ENCODE results near the gene TRIM72. TPM values are rescaled to one million over a fixed set of nuclear protein-coding genes. Genes with fewer than 3 reads are reported as not detected.
"Not testable (repeated sequence)": the region's sequence is repeated elsewhere in the genome, so short reads cannot be mapped to it uniquely, and the experiment has no call there.

TRIM72 gene
- total and polyA plus RNA-seq, 9 donors = 0.01 to 0.11 (median 0.06) TPM; not detected in 5

DNA sequence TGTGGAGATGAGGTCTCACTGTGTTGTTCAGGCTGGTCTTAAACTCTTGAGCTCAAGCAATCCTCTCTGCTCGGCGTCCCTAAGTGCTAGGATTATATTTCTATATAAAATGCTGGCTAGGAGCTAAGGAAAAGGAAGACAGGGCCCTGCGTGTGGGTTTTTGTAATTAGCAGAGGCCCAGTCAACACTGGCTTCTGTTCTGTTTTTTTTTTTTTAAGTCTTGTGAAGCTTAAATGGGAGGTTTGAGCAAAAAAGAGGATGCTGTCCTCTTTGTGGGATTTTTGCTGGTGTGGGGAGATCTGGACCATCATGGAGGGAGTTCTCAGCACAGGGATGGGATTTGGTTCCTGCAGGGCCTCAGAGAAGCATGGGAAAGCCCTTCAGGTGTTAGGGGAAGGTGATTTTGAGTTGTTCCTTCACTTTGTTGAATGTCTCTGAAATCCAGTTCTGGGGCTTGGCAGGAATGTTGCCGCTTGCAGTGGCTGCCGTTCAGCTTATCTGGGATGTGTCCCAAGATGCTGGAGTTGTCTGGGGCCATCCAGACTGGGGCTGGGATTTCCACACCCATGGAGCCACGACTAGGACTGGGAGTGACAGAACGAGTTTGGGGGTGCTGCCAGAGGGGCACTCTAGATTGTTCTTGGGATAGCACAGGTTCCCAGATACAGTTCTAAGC, 15.6 kb upstream of the TRIM72 start:
- H3K36me3 ChIP-seq = no peaks in the 10 kb centered on the region
- H3K4me3 ChIP-seq = no peak overlapping the region
- no peak for DNase-seq
- H3K9me3 ChIP-seq = no peaks in the 10 kb centered on the region
- peaks cover 7% of the 10 kb centered on the region for H3K4me1 ChIP-seq (ENCODE audit: insufficient read depth)
- 56 to 59% (median 57%) methylated on average over 7 of the region's 7 CpGs for WGBS, 3 donors
- H3K27ac ChIP-seq = no peak overlapping the region
- no peak for TF ChIP-seq POLR2A (IDR thresholded peaks at IDR 0.05)
- no peak for TF ChIP-seq EP300 (IDR thresholded peaks at IDR 0.05)
- TF ChIP-seq, protein P1, sequence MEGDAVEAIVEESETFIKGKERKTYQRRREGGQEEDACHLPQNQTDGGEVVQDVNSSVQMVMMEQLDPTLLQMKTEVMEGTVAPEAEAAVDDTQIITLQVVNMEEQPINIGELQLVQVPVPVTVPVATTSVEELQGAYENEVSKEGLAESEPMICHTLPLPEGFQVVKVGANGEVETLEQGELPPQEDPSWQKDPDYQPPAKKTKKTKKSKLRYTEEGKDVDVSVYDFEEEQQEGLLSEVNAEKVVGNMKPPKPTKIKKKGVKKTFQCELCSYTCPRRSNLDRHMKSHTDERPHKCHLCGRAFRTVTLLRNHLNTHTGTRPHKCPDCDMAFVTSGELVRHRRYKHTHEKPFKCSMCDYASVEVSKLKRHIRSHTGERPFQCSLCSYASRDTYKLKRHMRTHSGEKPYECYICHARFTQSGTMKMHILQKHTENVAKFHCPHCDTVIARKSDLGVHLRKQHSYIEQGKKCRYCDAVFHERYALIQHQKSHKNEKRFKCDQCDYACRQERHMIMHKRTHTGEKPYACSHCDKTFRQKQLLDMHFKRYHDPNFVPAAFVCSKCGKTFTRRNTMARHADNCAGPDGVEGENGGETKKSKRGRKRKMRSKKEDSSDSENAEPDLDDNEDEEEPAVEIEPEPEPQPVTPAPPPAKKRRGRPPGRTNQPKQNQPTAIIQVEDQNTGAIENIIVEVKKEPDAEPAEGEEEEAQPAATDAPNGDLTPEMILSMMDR (IDR thresholded peaks at IDR 0.05) = no peak
- intact Hi-C loops (cut with DNase I) = loop anchor here in 1 of 4 donors (10.0 kb wide), 1 partner anchor 316 kb away; no protein-coding TSS in a partner anchor
- H3K27me3 ChIP-seq = no peaks in the 10 kb centered on the region

DNA sequence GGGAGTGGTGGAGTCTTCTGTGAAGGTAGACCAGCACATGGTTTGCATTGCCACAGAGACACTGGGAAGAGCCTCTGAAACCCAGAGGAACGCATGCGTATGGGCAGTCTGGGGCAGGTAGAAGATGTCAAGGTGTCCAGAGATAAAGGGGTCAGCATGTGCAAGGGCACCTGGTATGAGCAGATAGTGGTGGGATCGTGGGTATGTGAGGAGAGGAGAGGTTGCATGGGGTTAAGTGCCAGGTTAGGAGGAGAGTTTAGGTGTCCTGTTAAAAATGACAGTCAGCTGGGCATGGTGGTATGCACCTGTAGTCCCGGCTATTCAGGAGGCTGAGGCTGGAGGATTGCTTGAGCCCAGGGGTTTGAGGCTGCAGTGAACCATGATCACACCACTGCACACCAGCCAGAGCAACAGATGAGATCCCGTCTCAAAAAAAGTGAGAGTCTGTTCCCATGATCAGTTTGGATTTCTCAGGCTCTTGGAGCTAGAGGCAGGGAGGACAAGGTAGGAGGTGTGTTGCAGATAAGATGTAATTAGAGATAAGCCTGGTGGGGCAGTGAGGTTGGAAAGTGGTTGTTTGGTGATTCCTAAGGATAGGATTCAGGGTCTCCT, 14.4 kb upstream of the TRIM72 start:
- intact Hi-C loops (cut with DNase I) = loop anchor here in 2 of 4 donors (10.0 kb wide), 2 partner anchors 225 to 315 kb away; partner anchors contain the start of gene COX6A2 (in 1 of the 2)
- no peaks in the 10 kb centered on the region for H3K9me3 ChIP-seq
- no peak overlapping the region for H3K4me3 ChIP-seq
- DNase-seq = no peak
- no peak for TF ChIP-seq POLR2A (IDR thresholded peaks at IDR 0.05)
- TF ChIP-seq EP300 (IDR thresholded peaks at IDR 0.05) = no peak
- TF ChIP-seq, protein P1 (IDR thresholded peaks at IDR 0.05) = no peak
- no peak overlapping the region for H3K27ac ChIP-seq
- H3K4me1 ChIP-seq (ENCODE audit: insufficient read depth) = peaks cover 7% of the 10 kb centered on the region
- no peaks in the 10 kb centered on the region for H3K27me3 ChIP-seq
- H3K36me3 ChIP-seq = no peaks in the 10 kb centered on the region
- 71 to 83% (median 78%) methylated on average over 5 of the region's 5 CpGs for WGBS, 3 donors

DNA sequence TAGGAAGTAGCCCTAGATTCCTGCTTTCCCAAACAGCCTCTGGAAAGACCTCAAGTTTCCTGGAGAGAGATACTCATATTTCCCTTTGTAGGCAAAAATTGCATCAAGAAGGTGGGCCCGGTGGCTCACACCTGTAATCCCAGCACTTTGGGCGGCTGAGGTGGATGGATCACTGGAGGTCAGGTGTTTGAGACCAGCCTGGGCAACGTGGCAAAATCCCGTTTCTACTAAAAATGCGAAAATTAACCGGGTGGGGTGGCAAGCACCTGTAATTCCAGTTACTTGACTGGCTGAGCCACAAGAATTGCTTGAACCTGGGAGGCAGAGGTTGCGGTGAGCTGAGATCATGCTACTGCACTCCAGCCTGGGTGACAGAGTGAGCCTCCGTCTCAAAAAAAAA, 13.8 kb upstream of the TRIM72 start:
- H3K4me1 ChIP-seq (ENCODE audit: insufficient read depth); H3K27ac ChIP-seq; H3K4me3 ChIP-seq; H3K36me3 ChIP-seq; DNase-seq; H3K27me3 ChIP-seq; H3K9me3 ChIP-seq: not testable (repeated sequence)
- intact Hi-C loops (cut with DNase I) = loop anchor here in 1 of 4 donors (10.0 kb wide), 1 partner anchor 225 kb away; the partner anchor contains the start of gene COX6A2
- 77 to 89% (median 78%) methylated on average over 8 of the region's 8 CpGs for WGBS, 3 donors

DNA sequence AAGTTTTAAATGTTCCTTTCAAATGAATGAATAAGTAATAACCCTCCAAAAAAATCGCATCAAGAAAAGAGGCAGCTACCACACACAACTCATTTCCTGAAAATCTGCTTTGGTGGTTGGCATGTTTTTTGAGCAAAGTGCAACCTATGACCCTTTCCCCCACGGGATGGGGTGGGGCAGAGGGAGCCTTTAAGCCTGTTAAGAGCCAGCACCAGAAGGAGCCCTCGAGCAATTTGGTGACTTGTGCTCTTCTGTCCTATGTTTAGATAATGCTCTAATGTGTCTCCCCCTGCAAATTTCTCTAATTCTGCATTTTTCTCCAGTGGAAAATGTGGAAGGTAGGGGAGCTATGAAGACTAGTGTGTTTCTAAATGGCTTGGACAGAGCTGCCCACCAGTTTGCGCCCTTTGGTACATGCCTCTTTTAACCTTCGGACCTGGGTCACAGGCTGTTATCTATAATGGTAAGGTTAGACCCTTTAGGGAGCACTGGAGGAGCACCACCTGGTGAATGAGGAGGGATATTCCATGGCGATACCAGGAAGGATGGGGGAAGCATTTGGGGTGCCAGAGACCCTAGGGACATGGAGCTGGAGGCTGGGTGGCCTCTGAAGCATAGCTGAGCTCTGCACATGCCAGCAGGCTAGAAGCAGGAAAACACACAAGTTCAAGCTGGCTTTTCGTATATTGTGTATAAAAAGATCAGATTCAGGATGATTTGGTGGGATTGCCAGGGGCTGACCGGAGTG, 12.9 kb upstream of the TRIM72 start:
- intact Hi-C loops (cut with DNase I) = loop anchor here in 1 of 4 donors (10.0 kb wide), 1 partner anchor 224 kb away; the partner anchor contains the start of gene COX6A2
- Histone ChIP-seq H3K36me3 (no peaks in the 10 kb centered on the region), H3K4me3 (no peak overlapping the region), H3K4me1 (ENCODE audit: insufficient read depth) (peaks cover 7% of the 10 kb centered on the region), H3K27ac (peak overlapping the region in 1 of 2 donors; percentile 22), H3K9me3 (no peaks in the 10 kb centered on the region), H3K27me3 (no peaks in the 10 kb centered on the region)
- DNase-seq = no peak
- WGBS, 3 donors = 48 to 58% (median 55%) methylated on average over 8 of the region's 8 CpGs
- no peak for TF ChIP-seq POLR2A (IDR thresholded peaks at IDR 0.05)
- TF ChIP-seq, protein P1 (IDR thresholded peaks at IDR 0.05) = no peak
- TF ChIP-seq EP300 (IDR thresholded peaks at IDR 0.05) = no peak
